SIG-M5 treated with dmso at 0.1 percent for 504 hours (cell line): Measurements from ENCODE around the gene ARMC9.
A peak's percentile ranks its signal among the peaks of the same experiment; 100 is the strongest.

Source experiments
- DNase-seq: peaks from one replicate; lab custom pipeline; 2025; ENCODE audit not compliant: unreplicated experiment; lab: John Stamatoyannopoulos, UW

Gene ARMC9

DNA sequence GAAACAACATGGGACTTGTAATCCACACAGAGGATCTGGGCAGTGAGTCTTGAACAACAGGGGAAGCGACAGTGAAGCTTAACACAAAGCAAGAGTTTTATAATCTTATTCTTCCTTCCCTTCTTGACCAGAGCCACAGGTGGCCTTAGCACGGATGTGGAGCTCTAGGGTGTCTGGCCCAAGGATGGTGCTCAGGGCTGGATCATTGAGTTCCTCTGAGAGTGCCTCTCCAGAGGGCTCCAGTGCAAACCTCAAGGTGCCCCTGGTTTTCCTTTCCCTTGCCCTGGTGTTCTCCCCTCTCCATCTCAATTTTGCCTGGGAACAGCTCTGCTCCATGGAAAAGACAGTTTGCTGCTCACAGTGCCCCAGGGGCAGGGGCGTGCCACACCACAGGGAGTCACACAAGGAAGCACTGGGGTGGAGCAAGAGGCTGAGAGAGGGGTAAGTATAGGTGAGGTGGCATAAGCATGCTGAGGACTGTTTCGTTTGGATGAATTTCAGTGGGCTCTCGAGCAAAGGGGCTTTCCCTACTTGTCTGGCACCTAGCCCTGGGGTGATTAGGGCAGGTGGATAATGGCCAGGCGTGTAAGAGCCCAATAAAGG lies 108.5 kb downstream of the ARMC9 start:
- no peak for DNase-seq

DNA sequence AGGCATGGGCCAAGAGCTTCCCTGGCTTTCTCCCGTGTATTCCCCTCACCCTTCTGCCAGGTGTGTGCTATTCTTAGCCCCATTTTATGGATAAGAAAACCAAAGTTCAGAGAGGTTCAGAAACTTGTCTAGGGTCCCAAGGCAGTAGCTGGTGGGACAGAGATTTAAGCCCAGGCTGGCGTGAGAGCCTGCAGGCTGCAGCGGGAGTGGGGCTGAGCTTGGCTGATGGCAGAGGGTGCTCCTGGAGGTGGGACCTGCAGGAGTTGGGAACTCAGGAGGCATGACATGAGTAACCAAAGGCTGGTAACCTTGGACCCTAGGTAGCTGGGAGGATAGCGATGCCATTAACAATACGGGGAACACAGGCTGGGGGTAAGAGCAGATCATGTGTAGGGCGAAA lies 109.8 kb downstream of the ARMC9 start:
- no peak for DNase-seq

DNA sequence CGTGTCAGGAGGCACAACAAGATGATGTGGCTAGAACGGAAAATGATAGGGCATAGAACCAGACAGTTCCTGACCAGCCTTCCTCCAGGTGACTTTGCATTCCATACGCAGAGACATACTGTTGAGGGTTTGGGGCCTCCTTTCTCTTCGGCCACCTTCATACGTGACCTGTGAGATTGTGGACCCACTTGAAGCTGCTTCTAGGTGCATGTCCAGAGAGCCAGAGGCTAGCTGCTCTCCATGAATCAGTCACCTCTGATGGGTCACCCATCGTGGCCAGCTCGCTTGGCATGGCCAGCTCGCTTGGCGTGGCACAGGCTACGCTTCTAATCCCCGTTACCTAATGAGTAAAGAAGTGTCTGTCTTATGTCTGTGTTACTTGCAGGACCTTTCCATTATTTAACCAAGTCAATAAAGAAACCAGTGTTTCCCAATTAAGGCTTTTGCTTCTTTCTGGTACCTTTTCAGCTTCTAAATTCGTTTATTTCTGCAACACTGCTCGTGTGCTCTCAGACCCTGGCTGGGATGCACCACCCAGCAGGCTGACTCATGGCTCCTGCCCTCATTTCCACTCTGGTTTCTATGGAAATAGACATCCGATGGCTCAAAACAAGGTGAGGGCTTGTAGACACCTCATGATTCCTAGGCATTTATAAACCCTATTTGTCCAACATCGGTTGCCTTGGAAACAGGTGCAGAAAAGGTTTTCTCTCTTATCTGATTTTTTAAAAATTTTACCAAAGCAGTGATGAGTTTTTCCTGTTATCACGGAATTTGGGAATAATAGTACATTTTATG lies 110.4 kb downstream of the ARMC9 start:
- DNase-seq: no peak

DNA sequence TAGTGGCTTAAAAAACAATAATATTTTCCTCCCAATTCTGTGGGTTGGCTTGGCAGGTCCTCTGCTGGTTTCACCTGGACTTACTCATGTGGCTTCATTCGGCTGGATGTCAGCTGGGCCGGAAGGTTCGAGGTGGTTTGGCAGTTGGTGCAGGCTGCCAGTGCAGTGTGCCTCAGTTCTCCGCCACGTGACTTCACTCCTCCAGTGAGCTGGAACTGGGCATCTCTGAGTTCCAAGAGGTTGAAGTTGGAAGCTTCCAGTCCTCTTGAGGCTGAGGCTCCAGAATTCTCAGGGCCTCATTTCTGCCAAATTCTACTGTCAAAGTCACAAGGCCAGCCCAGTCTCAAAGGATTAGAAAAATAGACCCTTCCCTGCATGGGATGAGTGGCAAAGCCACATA lies 113.6 kb downstream of the ARMC9 start:
- DNase-seq: no peak

DNA sequence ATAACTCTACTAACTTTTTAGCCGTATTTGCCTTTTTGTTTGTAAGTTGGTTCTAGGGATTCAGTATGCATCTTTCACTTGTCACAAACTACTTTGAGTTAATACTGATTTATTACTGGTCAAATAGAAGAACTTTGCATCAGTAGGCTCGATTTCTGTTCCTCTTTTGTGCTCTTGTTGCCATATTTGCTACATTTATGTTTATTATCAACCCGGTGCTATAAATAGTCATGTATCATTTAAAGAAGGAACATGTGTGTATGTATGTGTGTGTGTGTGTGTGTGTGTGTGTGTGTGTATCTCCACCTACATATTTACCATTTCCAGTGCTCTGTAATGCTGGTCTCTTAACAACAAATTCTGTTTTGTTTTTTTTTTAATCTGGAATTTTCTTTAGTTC lies 117.5 kb downstream of the ARMC9 start:
- peak; percentile 77 for DNase-seq

DNA sequence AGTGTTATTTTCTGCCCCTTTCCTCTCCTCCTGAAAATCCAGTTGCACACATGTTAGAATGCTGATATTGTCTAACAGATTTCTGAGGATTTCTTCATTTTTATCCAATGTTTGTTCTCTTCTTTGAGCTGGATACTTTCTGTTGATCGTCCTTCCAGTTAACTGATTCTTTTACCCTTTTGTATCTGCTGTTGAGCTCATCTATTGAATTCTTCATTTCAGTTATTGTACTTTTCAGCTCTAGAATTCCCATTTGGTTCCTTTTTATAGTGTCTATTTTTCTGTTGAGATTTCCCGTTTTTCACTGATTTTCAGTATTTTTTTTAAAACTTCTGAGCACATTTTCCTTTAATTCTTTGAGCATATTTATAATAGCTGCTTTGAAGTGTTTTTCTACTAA lies 119.1 kb downstream of the ARMC9 start:
- DNase-seq: no peak

DNA sequence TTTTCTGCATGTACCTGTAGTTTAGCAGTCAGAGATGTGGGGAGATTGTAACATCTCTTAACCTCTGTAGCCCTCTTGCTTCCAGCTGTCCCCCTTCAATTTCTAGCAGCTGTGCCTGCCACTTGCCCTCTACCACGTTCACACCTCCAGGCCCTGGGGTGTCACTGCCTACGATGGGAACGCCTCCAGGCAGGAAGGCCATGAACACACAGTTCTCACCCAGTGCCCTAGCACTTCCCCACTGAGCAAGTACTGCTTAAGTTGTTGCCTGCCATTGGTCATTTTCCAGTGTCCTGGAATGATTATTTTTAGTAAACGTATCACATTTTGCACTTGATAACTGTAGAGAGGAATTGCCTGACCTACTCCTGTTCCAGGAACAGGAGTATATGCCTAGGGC lies 120.0 kb downstream of the ARMC9 start:
- no peak for DNase-seq

DNA sequence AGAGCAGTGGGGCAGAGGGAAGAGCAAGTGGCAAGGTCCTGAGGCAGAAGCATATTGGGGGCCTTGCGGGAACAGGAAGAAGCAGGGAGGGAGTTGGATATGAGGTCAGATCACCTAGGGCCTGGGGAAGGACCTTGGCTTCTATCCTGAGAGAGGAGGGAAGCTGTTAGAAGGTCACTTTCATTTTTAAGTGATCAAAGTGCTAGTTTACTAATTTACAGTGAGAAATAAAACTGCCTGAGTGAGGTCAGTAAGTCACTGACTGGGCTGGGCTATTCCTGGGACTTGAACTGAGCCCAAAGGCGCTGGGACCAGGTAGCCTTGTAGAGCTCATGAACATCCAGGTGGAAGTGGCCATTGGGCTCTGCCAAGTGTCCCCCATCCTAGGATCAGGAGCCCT lies 120.5 kb downstream of the ARMC9 start:
- DNase-seq: no peak

DNA sequence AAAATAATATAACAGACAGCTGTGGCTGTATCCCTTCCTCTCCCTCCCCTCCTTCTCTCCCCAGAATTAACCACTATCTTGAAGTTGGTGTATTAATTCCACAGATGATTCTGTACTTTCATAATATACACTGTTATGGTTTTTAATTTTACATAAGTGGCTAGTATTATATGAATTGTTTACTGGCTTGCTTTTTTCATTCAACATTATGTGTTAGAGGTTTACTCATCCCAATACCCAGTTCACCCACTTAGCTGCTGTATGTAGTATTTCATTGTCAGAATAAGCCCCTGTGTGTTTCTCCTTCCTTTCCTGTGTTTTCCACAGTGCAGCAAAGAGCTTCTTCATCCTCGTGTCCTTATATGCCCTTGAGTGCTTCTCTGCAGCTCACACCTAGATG lies 121.4 kb downstream of the ARMC9 start:
- DNase-seq: no peak

DNA sequence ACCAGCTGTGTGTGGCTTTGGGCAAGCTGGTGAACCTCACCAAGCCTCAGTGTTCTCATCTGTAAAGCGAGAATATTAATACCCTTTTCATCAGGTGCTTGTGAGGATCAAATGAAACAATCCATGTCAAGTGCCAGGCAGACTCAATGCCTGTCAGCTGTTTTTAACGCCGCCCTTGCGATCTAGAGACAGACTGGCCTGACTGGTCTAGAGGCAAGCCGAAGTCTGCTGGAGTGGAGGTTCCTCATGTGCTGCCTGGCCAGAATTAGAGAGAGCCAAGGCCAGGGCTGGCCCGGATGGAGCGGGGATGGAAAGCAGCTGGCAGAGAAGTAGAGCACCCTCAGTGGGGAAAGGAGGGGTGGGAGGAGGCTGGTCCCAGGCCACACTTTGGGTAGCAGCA lies 122.6 kb downstream of the ARMC9 start:
- no peak for DNase-seq

DNA sequence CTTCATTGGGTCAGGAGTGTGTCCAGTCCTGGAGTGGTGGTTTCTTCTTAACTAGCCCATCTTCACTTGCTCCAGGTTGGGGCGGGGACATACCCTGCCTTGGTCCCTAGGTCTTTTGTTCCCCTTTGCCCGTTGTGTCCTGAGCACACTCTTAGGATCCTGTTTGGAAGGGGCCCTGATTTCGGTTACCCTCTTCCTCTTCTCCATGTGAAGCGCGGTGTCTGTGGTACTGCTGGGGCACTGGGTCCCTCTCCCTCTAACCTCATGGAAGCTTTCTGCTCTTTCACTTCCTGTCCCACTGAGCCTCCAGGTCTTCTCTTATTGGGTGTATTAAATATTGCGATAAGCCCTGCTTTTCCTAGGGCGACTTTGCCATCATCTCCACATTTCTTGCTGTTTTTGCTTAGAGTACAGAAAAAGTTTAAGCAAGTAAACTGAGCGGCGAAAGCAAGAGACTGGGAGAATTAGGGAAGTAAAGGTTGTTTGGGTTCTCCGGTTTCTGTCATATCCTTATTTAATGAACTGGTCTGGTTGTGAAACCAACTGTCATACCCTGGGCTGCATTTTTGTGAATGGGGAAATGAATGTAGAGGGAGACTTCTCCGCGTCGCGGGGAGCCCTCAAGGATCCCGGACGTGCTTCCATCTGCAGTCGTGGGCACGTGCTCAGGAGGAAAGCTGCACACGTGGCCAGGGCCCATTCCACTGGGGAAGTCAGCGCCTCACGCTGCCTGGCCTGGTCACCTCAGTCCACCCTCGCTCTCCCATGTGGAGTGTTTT lies 123.3 kb downstream of the ARMC9 start:
- peak; percentile 99 for DNase-seq

DNA sequence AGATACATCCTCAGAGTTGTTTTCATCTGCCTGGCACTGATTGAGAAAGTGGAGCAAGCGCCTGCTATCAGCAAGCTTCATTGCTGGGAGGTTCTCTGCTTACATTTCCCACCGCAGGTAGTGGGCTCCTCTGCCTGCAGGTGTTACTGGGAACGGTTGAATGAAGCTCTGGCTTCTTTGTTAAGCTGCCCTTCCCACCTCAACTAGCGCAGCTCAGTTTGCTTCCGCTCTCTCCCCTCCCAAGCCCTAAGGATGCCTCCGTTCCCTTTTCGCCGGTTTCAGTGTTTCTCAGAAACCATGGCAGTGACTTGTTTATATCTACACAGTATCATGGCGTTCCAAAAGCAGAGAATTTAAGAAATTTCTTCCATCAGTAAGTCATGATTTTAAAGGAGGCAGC lies 124.9 kb downstream of the ARMC9 start:
- no peak for DNase-seq

DNA sequence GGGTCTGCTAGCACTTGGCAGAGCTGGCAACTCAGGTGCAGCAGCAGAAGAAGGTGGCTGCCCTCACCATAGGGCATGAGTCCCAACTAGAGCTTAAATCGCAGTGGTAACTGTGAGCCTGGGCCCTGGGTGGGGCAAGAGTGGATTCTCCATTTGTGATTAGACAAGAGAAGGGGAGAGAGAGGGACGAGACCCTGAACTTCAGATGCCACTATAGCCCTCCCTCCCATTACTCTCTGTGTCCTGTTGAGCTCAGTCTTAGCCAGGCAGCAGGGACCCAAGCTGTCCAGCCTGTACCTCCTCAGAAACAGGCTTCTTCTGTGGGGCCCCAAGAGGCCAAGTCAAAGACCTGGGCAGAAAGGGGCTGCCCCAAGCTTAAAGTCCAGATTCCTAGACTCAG lies 127.4 kb downstream of the ARMC9 start:
- DNase-seq: no peak

DNA sequence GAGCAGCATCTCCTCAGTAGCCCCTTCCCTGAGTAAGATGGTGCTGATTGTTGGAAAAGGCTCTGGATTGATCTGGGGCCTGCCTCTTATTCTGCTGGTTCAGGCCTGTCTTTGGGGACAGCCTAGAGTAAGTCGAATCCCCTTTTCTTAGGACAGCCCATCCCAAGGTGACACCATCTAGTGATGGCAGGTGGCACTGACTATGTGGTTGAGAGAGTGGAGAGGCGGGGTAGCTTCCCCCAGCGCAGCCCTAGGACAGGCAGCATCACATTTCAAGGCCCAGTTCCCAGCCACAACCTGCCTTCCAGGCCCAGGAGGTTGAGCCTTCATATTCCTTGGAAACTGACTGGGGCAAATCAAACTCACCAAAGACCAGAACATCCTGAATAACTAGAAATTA lies 128.0 kb downstream of the ARMC9 start:
- DNase-seq: no peak

DNA sequence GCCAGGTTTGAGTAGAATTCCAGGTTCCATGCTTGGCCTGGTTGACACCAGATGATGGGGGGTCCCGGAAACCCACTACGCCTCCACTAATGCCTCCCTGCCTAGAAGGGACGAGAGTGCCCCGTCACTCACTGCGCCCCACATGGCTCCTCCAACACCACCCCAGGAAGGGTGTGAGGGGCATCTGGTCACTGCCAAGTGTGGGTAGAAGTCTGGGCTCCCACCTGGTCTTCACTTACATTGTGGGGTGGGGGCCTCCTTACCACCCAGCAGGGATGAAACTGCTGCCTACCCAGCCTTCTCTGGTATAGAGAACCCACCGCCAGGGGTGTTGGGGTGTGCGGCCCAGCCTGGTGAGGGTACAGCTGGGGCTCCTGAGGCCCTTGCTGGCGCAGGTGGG lies 131.9 kb downstream of the ARMC9 start:
- DNase-seq: no peak

DNA sequence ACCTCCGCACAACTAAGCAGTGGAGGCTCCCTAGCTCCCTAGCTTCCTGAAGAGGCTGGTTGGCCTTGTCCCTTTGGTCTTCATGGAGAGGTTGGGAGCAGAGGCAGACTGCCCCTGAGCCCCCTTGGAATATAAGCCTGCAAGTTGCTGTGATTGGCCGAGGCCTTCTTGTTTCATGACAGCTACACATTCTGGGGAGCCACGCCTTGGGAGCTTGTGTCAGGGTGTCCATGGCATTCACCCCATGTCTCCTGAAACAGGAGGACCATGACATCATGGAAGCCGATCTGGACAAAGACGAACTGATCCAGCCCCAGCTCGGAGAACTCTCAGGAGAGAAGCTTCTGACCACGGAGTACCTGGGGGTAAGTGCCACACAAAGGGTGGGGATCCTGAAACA lies 133.1 kb downstream of the ARMC9 start:
- DNase-seq: no peak

DNA sequence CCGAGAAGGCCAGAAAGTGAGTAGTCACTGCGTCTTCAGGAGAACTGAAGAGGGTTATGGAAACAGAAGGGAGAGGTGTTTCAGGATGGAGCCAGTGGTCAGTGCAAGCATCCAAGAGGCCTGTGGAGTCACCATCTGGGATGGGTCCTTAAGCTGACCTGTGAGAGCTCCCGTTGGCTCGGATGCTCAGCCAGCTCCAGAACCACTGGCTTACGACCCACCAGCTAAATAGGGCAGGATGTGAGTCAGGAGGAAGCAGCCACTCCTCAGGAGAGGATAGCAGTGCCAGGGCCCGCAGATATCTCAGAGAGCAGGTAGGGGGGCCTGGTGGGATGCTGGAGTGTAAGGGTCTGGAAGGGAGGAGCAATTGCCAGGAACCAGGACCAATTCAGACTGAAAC lies 134.0 kb downstream of the ARMC9 start:
- DNase-seq: no peak

DNA sequence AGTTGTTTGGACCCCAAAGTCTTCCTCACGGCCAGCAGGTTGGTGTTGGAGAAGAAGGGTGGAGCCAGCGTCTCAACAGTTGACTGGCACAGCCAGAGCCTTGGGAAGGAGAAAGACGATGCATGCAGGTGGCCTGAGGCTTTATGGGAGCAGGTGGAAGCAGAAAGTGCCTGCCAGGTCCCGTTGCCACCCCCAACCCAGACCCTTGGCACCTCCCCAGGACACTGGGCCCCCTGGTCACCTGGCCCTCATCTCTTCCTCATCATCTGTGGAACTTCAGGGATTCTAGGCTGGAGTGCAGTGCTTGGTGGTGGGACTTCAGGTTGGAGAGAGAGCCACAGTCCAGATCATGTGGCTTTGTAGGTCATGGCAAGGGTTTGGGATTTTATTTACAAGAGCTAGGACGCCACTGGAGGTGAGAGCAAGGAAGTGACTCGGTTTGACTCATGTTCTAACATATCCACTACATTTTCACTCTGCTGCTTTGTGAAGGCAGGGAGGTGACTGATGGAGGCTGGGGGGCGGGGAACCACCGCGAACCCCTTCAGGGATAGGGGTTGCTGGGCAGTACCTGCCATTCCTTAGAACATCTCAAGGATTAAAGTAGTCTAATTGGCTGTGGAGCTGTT lies 134.6 kb downstream of the ARMC9 start:
- DNase-seq: no peak

DNA sequence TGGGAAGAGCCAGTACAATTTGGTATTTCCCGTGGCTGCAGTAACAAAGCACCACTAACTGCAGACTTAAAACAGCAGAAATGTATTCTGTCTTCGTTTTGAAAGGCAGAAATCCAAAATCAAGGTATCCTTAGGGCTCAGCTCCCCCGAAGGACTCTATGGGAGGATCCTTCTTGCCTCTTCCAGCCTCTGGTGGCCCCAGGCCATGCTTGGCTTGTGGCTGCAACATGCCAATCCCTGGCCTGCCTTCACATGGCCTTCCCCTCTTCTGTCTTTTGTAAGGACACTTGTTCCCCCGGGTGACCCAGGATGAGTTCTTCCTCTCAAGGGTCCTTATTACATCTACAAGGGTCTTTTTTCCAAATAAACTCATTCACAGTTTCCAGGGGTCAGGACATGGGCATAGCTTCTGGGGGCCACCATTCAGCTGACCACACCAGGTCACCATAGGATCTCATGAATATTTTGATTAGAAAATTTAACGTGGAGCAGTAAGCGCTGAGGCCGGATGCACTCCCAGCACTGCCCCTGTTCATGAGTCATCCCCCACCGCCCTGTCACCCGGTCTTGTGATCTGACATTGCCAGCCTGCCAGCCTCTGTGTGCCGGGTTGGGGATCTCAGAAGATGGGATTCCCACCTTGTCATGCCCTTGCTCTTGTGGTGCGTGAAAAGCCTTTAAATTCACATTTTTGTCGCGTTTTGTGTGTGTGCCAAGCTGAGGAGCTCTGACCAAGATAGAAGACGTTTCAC lies 135.9 kb downstream of the ARMC9 start:
- no peak for DNase-seq

DNA sequence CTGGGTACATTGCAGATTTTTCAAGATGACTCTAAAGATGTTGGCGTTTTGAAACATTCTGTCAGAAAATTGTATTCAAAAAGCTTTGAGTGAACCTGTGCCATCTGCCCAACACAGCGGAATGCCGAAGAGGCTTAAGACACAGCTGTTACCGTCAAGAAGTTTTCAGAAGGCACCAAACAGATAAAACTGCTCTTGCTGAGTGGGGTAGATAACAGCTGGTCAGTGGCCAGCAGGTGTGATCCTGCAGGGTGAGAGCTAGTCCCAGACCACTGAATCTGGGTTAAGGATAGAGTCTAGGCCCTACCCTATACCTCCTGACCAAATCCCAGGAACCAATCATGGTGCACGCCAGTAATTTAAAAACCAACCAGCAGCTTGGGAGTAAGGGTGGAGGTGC lies 136.6 kb downstream of the ARMC9 start:
- no peak for DNase-seq

DNA sequence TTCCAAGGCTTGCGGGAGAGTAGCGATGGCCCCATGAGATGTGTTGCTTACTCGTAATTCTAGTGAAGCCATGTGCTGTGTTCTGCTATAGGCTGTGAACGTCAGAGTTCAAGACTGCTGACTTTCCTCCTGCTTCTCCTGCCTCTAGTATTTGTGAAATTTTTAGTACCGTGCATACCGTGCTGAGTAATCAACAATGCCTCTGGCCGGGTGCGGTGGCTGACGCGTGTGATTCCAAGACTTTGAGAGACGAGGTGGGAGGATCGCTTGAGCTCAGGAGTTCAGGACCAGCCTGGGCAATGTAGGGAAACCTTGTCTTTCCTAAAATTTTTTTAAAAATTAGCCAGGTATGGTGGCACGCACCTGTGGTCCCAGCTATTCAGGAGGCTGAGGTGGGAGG lies 137.2 kb downstream of the ARMC9 start:
- DNase-seq: no peak
